Measurements from ENCODE around the gene NR1D1. TPM values are rescaled to one million over a fixed set of nuclear protein-coding genes. Genes with fewer than 3 reads are reported as not detected.
"Not testable (repeated sequence)": the region's sequence is repeated elsewhere in the genome, so short reads cannot be mapped to it uniquely, and the experiment has no call there.

The NR1D1 gene
- polyA plus RNA-seq, 1 of the 3 experiments (the other 2 are of a cell fraction): 6.5 TPM

GRCh38 chr17:40145476-40145875 lies 45.1 kb upstream of the NR1D1 start:
- no peak for DNase-seq
- 94% methylated on average over 3 of the region's 3 CpGs for WGBS (ENCODE audit: low lambda C conversion rate)
- Histone ChIP-seq H3F3A (replicated peaks; ENCODE audit: insufficient read depth) (peaks cover 4% of the 10 kb centered on the region), H3K27ac (ENCODE audit: low read depth in 2 of 2, low read length in 1 of 2) (no peak overlapping the region), H3K27me3 (ENCODE audit: insufficient read depth) (no peaks in the 10 kb centered on the region), H3K9ac (no peak overlapping the region), H4K20me1 (ENCODE audit: insufficient read depth) (no peaks in the 10 kb centered on the region), H3K79me2 (ENCODE audit: insufficient read depth) (peaks cover 95% of the 10 kb centered on the region), H3K4me2 (no peak overlapping the region), H2AFZ (ENCODE audit: low read depth) (no peak overlapping the region), H3K4me1 (ENCODE audit: control insufficient read depth in 1 of 2, insufficient read depth in 2 of 2, low read depth in 1 of 2, low read length in 1 of 2) (peaks cover 0 to 4% of the 10 kb centered on the region in 2 experiments; a peak in 1 of 4 replicates), H3K9me2 (no peaks in the 10 kb centered on the region), H3K36me3 (replicated peaks in 1 of 2; ENCODE audit: control insufficient read depth in 1 of 2, insufficient read depth in 2 of 2, low read length in 1 of 2) (peaks cover 18 to 53% of the 10 kb centered on the region in 2 experiments), H3K4me3 (ENCODE audit: low read depth in 2 of 2, low read length in 1 of 2) (no peak overlapping the region), H3K9me3 (no peaks in the 10 kb centered on the region)
- no peak for TF ChIP-seq FOSL2 (IDR thresholded peaks at IDR 0.05; ENCODE audit: borderline replicate concordance, low read depth)
- TF ChIP-seq MXI1 (IDR thresholded peaks at IDR 0.05; ENCODE audit: low read depth, low read length): no peak
- TF ChIP-seq IRF3 (IDR thresholded peaks at IDR 0.05; ENCODE audit: low read depth, low read length): no peak
- no peak for TF ChIP-seq JUND (IDR thresholded peaks at IDR 0.05)
- TF ChIP-seq EZH2phosphoT487 (IDR thresholded peaks at IDR 0.05; ENCODE audit: borderline replicate concordance, low read depth): no peak
- TF ChIP-seq GATA2 (CRISPR knock-in tag; IDR thresholded peaks at IDR 0.05): no peak
- TF ChIP-seq ZBTB33 (IDR thresholded peaks at IDR 0.05; ENCODE audit: borderline replicate concordance, low read depth): no peak
- TF ChIP-seq RAD21 (IDR thresholded peaks at IDR 0.05; ENCODE audit: low read length): no peak
- no peak for TF ChIP-seq MAX (IDR thresholded peaks at IDR 0.05; ENCODE audit: low read depth)
- TF ChIP-seq PBX3 (IDR thresholded peaks at IDR 0.05): no peak
- no peak for TF ChIP-seq RFX5 (IDR thresholded peaks at IDR 0.05; ENCODE audit: low read length)
- TF ChIP-seq TEAD4 (IDR thresholded peaks at IDR 0.05; ENCODE audit: borderline replicate concordance, insufficient read depth): no peak
- TF ChIP-seq GABPA (IDR thresholded peaks at IDR 0.05; ENCODE audit: low read depth): no peak
- POLR2A ChIA-PET: no interaction called here
- CTCF ChIA-PET: no interaction called here

- H3K4me2 ChIP-seq; H3K9me3 ChIP-seq; H3K27ac ChIP-seq (ENCODE audit: low read depth in 2 of 2, low read length in 1 of 2); H4K20me1 ChIP-seq (ENCODE audit: insufficient read depth); H3K4me3 ChIP-seq (ENCODE audit: low read depth in 2 of 2, low read length in 1 of 2); H3K4me1 ChIP-seq (ENCODE audit: control insufficient read depth in 1 of 2, insufficient read depth in 2 of 2, low read depth in 1 of 2, low read length in 1 of 2); H3K9me2 ChIP-seq; CTCF ChIA-PET; DNase-seq; H2AFZ ChIP-seq (ENCODE audit: low read depth); H3K9ac ChIP-seq; H3K27me3 ChIP-seq (ENCODE audit: insufficient read depth): not testable (repeated sequence)
- POLR2A ChIA-PET: interaction anchor here (0.6 kb wide), 1 partner anchor 31 kb away, joined by 5 read pairs; no protein-coding TSS in a partner anchor
- Histone ChIP-seq H3K36me3 (replicated peaks in 1 of 2; ENCODE audit: control insufficient read depth in 1 of 2, insufficient read depth in 2 of 2, low read length in 1 of 2) (peaks cover 18 to 43% of the 10 kb centered on the region in 2 experiments), H3K79me2 (ENCODE audit: insufficient read depth) (peaks cover 89% of the 10 kb centered on the region), H3F3A (replicated peaks; ENCODE audit: insufficient read depth) (peaks cover 16% of the 10 kb centered on the region)
- WGBS (ENCODE audit: low lambda C conversion rate): 98% methylated on average over 3 of the region's 3 CpGs
Observed at GRCh38 chr17:40143166-40143565, 42.8 kb upstream of the NR1D1 start.
